Measurements from ENCODE around the gene MYH15.

MYH15 gene

GRCh38 chr3:108377384-108377783 is 133.0 kb downstream of the MYH15 start:
- H3K27ac Mint-ChIP-seq, result no peak overlapping the region
- H3K27me3 Mint-ChIP-seq, result no peaks in the 10 kb centered on the region
- DNase-seq (no peak), ATAC-seq (no peak)
- H3K4me1 Mint-ChIP-seq, result peaks cover 5% of the 10 kb centered on the region
- H3K9me3 Mint-ChIP-seq, result no peaks in the 10 kb centered on the region
- H3K4me3 Mint-ChIP-seq, result no peak overlapping the region

GRCh38 chr3:108376026-108376425 is 134.4 kb downstream of the MYH15 start:
- Mint-ChIP-seq H3K4me3 (no peak overlapping the region), H3K9me3 (no peaks in the 10 kb centered on the region), H3K27ac (no peak overlapping the region), H3K27me3 (no peaks in the 10 kb centered on the region), H3K4me1 (no peaks in the 10 kb centered on the region)
- no peak for DNase-seq
- ATAC-seq, result no peak

GRCh38 chr3:108359011-108359410 is 151.4 kb downstream of the MYH15 start:
- no peak overlapping the region for H3K4me3 Mint-ChIP-seq
- no peak for ATAC-seq
- H3K27ac Mint-ChIP-seq, result peak overlapping the region in 1 of 2 donors; percentile 22
- H3K4me1 Mint-ChIP-seq, result no peaks in the 10 kb centered on the region
- H3K9me3 Mint-ChIP-seq, result peaks cover 0 to 8% of the 10 kb centered on the region in 2 donors
- DNase-seq, result no peak
- no peaks in the 10 kb centered on the region for H3K27me3 Mint-ChIP-seq

- no peak overlapping the region for H3K4me3 Mint-ChIP-seq
- peaks cover 0 to 8% of the 10 kb centered on the region in 2 donors for H3K9me3 Mint-ChIP-seq
- H3K27me3 Mint-ChIP-seq, result no peaks in the 10 kb centered on the region
- DNase-seq (no peak), ATAC-seq (no peak)
- no peaks in the 10 kb centered on the region for H3K4me1 Mint-ChIP-seq
- no peak overlapping the region for H3K27ac Mint-ChIP-seq
These were observed 153.4 kb downstream of the MYH15 start for GRCh38 chr3:108357042-108357441.

- Mint-ChIP-seq H3K4me3 (no peak overlapping the region), H3K9me3 (peaks cover 0 to 8% of the 10 kb centered on the region in 2 donors), H3K27me3 (no peaks in the 10 kb centered on the region), H3K4me1 (no peaks in the 10 kb centered on the region), H3K27ac (no peak overlapping the region)
- DNase-seq, result no peak
- no peak for ATAC-seq
These were observed 155.8 kb downstream of the MYH15 start for GRCh38 chr3:108354562-108354961.

GRCh38 chr3:108352176-108352575 is 158.2 kb downstream of the MYH15 start:
- H3K27ac Mint-ChIP-seq, result no peak overlapping the region
- H3K9me3 Mint-ChIP-seq, result peaks cover 7 to 8% of the 10 kb centered on the region in 2 donors
- H3K27me3 Mint-ChIP-seq, result peaks cover 12% of the 10 kb centered on the region
- no peak for DNase-seq
- H3K4me3 Mint-ChIP-seq, result no peak overlapping the region
- H3K4me1 Mint-ChIP-seq, result no peaks in the 10 kb centered on the region
- no peak for ATAC-seq

- Mint-ChIP-seq H3K4me3 (no peak overlapping the region), H3K27me3 (peaks cover 12% of the 10 kb centered on the region), H3K9me3 (peaks cover 0 to 8% of the 10 kb centered on the region in 2 donors), H3K4me1 (peaks cover 27% of the 10 kb centered on the region), H3K27ac (no peak overlapping the region)
- DNase-seq (no peak), ATAC-seq (no peak)
These were observed 163.8 kb downstream of the MYH15 start for GRCh38 chr3:108346301-108347227.

GRCh38 chr3:108345492-108346205 is 164.7 kb downstream of the MYH15 start:
- ATAC-seq (no peak), DNase-seq (no peak)
- H3K4me3 Mint-ChIP-seq, result no peak overlapping the region
- H3K9me3 Mint-ChIP-seq, result peaks cover 0 to 8% of the 10 kb centered on the region in 2 donors
- H3K27me3 Mint-ChIP-seq, result peaks cover 12% of the 10 kb centered on the region
- peaks cover 27% of the 10 kb centered on the region for H3K4me1 Mint-ChIP-seq
- no peak overlapping the region for H3K27ac Mint-ChIP-seq

- no peak for ATAC-seq
- DNase-seq, result no peak
- Mint-ChIP-seq H3K9me3 (peaks cover 0 to 8% of the 10 kb centered on the region in 2 donors), H3K27me3 (peaks cover 12% of the 10 kb centered on the region), H3K4me3 (no peak overlapping the region), H3K4me1 (peaks cover 33% of the 10 kb centered on the region), H3K27ac (no peak overlapping the region)
These were observed 166.9 kb downstream of the MYH15 start for GRCh38 chr3:108343491-108343890.

GRCh38 chr3:108342837-108343486 is 167.4 kb downstream of the MYH15 start:
- H3K4me1 Mint-ChIP-seq, result peaks cover 33% of the 10 kb centered on the region
- H3K27ac Mint-ChIP-seq, result no peak overlapping the region
- peak; percentile 92 for ATAC-seq
- peak overlapping the region in 1 of 2 donors; percentile 46 for H3K4me3 Mint-ChIP-seq
- peaks cover 8% of the 10 kb centered on the region for H3K27me3 Mint-ChIP-seq
- peaks cover 0 to 5% of the 10 kb centered on the region in 2 donors for H3K9me3 Mint-ChIP-seq
- DNase-seq, result peak in 1 of 2 donors; percentile 14

GRCh38 chr3:108341911-108342310 is 168.5 kb downstream of the MYH15 start:
- Mint-ChIP-seq H3K27ac (no peak overlapping the region), H3K27me3 (no peaks in the 10 kb centered on the region), H3K4me3 (no peak overlapping the region), H3K4me1 (peaks cover 33% of the 10 kb centered on the region), H3K9me3 (no peaks in the 10 kb centered on the region)
- no peak for ATAC-seq
- no peak for DNase-seq

GRCh38 chr3:108338901-108339545 is 171.4 kb downstream of the MYH15 start:
- Mint-ChIP-seq H3K4me1 (peaks cover 21% of the 10 kb centered on the region), H3K27me3 (no peaks in the 10 kb centered on the region), H3K9me3 (no peaks in the 10 kb centered on the region), H3K4me3 (no peak overlapping the region), H3K27ac (no peak overlapping the region)
- DNase-seq, result no peak
- no peak for ATAC-seq

GRCh38 chr3:108334701-108335100 is 175.7 kb downstream of the MYH15 start:
- ATAC-seq (no peak), DNase-seq (no peak)
- no peak overlapping the region for H3K27ac Mint-ChIP-seq
- H3K4me3 Mint-ChIP-seq, result no peak overlapping the region
- no peaks in the 10 kb centered on the region for H3K27me3 Mint-ChIP-seq
- H3K4me1 Mint-ChIP-seq, result peaks cover 19% of the 10 kb centered on the region
- no peaks in the 10 kb centered on the region for H3K9me3 Mint-ChIP-seq

- no peak for DNase-seq
- Mint-ChIP-seq H3K4me1 (peaks cover 24% of the 10 kb centered on the region), H3K9me3 (no peaks in the 10 kb centered on the region), H3K27me3 (no peaks in the 10 kb centered on the region), H3K4me3 (no peak overlapping the region), H3K27ac (no peak overlapping the region)
- no peak for ATAC-seq
These were observed 176.4 kb downstream of the MYH15 start for GRCh38 chr3:108333961-108334360.

- H3K27ac Mint-ChIP-seq, result no peak overlapping the region
- no peak overlapping the region for H3K4me3 Mint-ChIP-seq
- H3K9me3 Mint-ChIP-seq, result peaks cover 8 to 9% of the 10 kb centered on the region in 2 donors
- peak; percentile 34 for ATAC-seq
- peaks cover 45% of the 10 kb centered on the region for H3K4me1 Mint-ChIP-seq
- DNase-seq, result no peak
- no peaks in the 10 kb centered on the region for H3K27me3 Mint-ChIP-seq
These were observed 178.6 kb downstream of the MYH15 start for GRCh38 chr3:108331792-108332191.

All from stimulated activated naive CD8-positive, alpha-beta T cell treated with anti-CD3 and anti-CD28 coated beads, Interleukin-15, amount 100 ng/mL, for 72 hours (primary cell).